DMS53 treated with DMSO at 0.1 percent for 48 hours (cell line): ENCODE measurements around the gene MX2.

Experiments
- DNase-seq: peaks from one replicate; lab custom pipeline; 2025; ENCODE audit not compliant: unreplicated experiment; lab: John Stamatoyannopoulos, UW

Gene MX2

GRCh38 chr21:41381731-41382130, 19.9 kb downstream of the MX2 start:
- no peak for DNase-seq

DNA sequence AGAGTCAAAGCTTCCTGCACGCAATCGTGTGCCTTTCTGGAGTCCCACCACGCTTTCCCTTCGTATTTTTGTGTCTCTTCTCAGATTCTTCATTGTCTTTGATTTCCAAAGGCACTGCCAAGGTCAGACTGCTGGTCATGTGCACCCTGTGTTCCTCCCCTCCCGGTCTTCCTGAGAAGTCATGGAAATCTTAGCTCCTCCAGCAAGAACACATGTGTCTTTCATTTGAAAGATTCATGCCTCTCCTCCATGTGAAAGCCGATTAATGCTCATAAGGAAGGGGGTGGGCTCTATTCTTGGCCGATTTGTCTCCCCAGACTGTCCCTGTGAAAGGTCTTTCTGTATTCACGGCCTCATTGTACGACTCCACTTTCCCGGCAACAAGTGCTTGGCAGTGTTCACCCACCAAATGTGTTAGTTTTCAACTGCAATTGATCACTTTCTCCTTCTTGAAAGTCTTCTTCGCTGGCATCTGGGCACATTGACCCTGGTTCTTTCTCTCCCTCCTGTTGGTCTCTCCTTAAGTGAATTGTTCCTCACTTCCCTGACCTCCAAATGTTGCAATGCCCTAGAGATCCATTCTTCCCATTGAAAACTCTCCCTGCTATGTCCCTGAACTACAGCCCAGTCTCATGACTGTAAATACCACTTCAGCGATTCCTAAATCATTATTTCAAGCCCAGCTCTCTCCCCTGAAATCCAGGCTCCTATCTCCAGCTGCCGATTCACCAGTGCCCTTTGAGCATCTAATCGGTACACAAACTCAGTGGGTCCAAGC, 25.4 kb downstream of the MX2 start:
- DNase-seq, result no peak

DNA sequence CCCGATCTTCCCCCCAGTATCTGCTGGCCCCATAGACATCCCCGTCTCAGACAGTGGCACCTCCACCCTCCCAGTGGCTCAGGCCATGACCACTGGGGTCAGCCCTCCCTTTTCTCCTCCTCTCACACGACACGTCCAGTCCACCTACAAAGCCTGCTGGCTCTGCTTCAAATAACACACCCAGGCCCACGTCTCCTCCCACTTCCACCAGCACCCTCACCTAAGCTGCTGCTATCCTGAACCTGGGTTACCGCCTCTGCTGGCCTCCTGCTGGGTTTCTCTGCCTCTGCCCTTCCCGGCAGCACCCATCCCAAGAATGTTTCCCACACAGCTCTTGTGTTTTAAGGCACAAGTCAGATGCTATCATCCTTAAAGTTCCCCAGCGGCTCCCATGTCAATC, 26.0 kb downstream of the MX2 start:
- DNase-seq, result no peak

DNA sequence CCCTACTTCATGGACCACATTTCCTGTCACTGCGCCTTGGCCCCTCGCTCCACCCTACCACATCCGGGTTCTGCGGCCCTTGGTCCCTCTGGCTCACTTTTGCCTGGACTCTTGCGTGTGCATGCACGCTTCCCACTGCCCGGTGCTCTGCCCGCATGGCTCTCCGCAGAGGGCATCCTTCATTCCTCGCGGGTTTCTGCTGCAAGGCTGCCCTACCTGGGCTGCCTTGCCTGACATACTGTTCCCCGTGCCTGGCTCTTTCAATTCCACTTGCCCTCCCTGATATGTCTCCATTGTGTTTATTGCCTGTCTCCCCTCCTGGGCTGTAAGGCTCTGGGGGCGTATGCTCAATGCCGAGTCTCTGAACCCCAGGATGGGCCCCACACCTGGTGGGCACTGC, 26.4 kb downstream of the MX2 start:
- no peak for DNase-seq

DNA sequence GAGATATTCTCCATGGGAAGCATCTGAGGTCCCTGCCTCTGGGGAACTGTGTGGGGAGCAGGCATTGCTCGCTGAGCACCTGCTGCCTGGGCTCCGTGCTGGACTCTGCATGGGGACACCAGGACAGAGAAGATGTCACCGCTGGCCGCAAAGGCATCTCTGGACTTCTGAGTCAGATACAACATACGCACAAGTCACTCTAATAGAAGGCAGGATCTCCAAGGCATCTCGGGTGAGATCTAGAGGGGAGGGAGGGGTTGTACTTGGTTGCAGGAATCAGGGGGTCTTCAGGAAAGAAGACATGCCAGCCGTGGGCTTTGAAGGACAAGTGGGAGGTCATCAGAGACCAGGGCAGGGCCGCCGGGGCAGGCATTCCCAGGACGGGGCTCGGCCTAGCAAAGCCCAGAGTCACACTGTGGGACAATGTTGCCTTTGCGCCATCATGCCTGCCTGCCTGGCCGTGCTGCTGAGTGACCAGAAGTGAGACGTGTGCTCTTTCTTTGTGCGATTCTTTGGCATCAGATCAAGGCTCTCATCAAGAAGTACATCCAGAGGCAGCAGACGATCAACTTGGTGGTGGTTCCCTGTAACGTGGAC, 28.3 kb downstream of the MX2 start:
- DNase-seq, result no peak

- no peak for DNase-seq
Measured at GRCh38 chr21:41393876-41394465, 32.1 kb downstream of the MX2 start.

GRCh38 chr21:41396558-41397075, 34.8 kb downstream of the MX2 start:
- DNase-seq, result no peak

DNA sequence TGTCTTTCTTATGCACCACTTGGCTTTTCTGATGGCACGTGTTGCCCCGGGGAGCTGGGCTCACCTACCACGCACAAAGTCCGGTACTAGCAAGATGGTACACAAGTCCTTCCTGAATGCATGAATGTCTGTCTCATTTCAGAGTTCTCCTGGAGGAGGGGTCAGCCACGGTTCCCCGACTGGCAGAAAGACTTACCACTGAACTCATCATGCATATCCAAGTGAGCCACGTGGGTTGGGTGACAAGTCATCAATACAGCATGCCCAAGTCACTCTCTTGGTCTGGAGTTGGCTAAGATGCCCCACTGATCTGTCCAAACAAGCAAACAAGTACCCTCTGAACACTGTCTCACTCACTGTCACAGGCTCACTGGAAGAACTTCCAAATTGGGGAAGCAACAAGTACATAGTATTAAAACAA, 35.7 kb downstream of the MX2 start:
- no peak for DNase-seq

DNA sequence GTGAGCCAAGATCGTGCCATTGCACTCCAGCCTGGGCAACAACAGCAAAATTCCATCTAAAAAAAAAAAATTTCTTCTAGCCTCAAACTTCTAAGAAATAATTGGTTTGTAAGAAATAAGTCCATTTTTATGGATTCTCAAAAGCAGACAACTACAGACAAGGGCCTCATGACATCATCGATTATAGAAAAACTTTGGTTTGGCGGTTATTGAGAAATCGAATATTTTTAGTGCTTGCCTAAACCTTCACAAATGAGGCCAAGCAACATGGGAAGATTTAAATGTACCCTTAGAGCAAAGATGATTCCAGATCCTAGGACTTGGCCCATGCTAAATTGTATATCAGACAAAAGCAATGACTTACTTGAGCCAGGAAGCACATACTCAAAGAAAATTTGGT, 36.4 kb downstream of the MX2 start:
- no peak for DNase-seq

DNA sequence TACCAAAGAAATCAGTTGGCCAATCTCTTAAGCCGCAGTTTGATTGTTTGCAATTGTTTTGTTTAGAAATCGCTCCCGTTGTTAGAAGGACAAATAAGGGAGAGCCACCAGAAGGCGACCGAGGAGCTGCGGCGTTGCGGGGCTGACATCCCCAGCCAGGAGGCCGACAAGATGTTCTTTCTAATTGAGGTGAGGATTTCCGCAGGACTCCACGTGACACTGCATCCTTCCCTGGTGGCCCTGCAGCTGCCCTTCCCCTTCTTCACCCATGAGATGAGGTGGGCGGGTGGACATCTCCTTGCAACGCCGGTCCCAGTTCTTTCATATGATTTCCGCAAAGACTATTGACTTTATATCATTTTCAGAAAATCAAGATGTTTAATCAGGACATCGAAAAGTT, 37.0 kb downstream of the MX2 start:
- DNase-seq, result no peak

DNA sequence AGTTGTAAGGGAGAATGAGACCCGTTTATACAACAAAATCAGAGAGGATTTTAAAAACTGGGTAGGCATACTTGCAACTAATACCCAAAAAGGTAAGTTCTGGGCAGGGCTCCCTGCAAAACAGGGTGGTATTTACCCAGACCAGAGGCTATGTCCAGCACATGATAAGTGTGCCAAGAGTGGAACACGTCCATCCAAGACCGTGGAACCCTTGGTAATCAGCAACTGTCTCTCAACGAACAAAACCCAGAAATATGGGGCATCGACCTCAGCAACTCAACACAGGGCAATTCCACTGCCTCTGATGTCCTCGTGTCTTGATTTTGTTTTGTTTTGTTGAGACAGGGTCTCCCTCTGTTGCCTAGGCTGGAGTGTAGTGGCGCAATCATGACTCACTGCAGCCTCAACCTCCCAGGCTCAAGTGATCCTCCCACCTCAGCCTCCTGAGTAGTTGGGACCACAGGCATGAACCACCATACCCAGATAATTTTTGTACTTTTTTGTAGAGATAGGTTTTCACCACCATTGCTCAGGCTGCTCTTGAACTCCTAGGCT, 37.5 kb downstream of the MX2 start:
- no peak for DNase-seq

- DNase-seq, result no peak
Measured at GRCh38 chr21:41402231-41402630, 40.4 kb downstream of the MX2 start.

GRCh38 chr21:41402796-41403195, 41.0 kb downstream of the MX2 start:
- no peak for DNase-seq

DNA sequence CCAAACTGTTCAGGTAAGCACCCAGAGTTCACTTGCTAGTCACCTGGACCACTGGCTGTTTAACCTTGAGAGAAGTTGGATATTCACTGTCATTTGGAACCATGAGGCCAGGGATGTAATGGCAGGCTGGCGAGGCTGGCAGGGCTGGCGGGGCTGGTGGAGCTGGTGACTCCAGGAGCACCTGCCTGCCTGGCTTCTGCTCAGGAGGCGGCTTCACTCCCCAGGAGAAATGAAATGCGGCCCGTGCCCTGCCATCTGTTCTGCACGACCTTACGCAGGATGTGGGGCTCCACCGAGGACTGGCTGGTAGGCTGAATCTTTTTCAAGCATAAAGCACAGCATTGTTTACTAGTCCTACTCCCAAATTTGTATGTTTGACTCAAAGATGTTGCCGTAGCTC, 41.5 kb downstream of the MX2 start:
- DNase-seq, result no peak

GRCh38 chr21:41403966-41404365, 42.1 kb downstream of the MX2 start:
- no peak for DNase-seq

- DNase-seq, result no peak
Measured at GRCh38 chr21:41405321-41405720, 43.5 kb downstream of the MX2 start.

- DNase-seq, result no peak
Measured at GRCh38 chr21:41406340-41406739, 44.5 kb downstream of the MX2 start.

- no peak for DNase-seq
Measured at GRCh38 chr21:41407541-41408460, 46.0 kb downstream of the MX2 start.

- no peak for DNase-seq
Measured at GRCh38 chr21:41410361-41410760, 48.5 kb downstream of the MX2 start.

DNA sequence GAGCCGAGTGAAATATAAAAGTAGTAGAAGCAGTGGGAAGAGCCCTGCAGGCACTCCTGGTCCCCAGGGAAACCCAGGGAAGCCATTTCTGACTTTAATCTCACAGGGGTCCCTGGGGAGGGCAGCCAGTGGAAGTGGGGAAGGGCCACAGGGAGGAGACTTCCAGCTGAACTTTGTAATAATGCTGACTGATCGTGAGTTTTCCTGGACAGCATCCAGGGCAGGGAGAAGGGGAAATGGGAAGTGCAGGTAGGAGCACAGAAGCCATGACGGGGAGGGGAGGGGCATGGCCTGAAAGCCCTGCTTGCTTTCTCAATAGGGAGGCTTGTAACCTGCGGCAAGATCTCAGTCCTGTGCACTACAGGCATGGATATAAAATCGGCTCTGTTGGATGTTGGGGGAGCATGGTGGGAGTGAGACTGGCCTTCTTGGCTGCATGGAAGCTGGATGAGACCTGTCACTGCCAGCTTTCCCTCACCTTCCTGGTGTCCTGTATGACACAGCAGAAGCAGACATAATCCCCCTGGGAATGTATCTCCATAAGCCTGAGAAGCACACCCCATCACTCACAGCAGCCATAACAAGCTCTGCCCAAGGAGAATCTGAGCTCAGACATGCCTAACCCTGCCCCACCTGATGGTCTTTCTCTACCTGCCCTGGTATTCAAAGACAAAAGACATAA, 49.1 kb downstream of the MX2 start:
- DNase-seq, result no peak
